Measurements from ENCODE around the gene DOHH. TPM values are rescaled to one million over a fixed set of nuclear protein-coding genes. Genes with fewer than 3 reads are reported as not detected.

DOHH gene
- total RNA-seq, 1 donor from 2014 or later, result 19.4 TPM

- intact Hi-C loops (cut with micrococcal nuclease), result no loop called here
Observed at GRCh38 chr19:3520166-3521103, 20.0 kb upstream of the DOHH start.

- intact Hi-C loops (cut with micrococcal nuclease), result no loop called here
Observed at GRCh38 chr19:3519126-3519525, 18.7 kb upstream of the DOHH start.

GRCh38 chr19:3518659-3519058 is 18.2 kb upstream of the DOHH start:
- intact Hi-C loops (cut with micrococcal nuclease), result no loop called here

- intact Hi-C loops (cut with micrococcal nuclease), result no loop called here
Observed at GRCh38 chr19:3518255-3518654, 17.8 kb upstream of the DOHH start.

- intact Hi-C loops (cut with micrococcal nuclease), result no loop called here
Observed at GRCh38 chr19:3517638-3518037, 17.2 kb upstream of the DOHH start.

- intact Hi-C loops (cut with micrococcal nuclease), result no loop called here
Observed at GRCh38 chr19:3516675-3517207, 16.3 kb upstream of the DOHH start.

- intact Hi-C loops (cut with micrococcal nuclease), result no loop called here
Observed at GRCh38 chr19:3515891-3516422, 15.5 kb upstream of the DOHH start.

GRCh38 chr19:3514930-3515329 is 14.5 kb upstream of the DOHH start:
- intact Hi-C loops (cut with micrococcal nuclease), result no loop called here

GRCh38 chr19:3513229-3514140 is 13.0 kb upstream of the DOHH start:
- intact Hi-C loops (cut with micrococcal nuclease), result no loop called here

- intact Hi-C loops (cut with micrococcal nuclease), result no loop called here
Observed at GRCh38 chr19:3512562-3513228, 12.2 kb upstream of the DOHH start.

GRCh38 chr19:3511506-3512251 is 11.2 kb upstream of the DOHH start:
- intact Hi-C loops (cut with micrococcal nuclease), result no loop called here

- intact Hi-C loops (cut with micrococcal nuclease), result no loop called here
Observed at GRCh38 chr19:3510727-3511126, 10.3 kb upstream of the DOHH start.

- intact Hi-C loops (cut with micrococcal nuclease), result loop anchor here (5.0 to 10.0 kb wide), 7 partner anchors 325 to 1285 kb away; partner anchors contain the start of genes CHAF1A, EEF2, FEM1A and NCLN
Observed at GRCh38 chr19:3509566-3509989, 9.1 kb upstream of the DOHH start.

GRCh38 chr19:3508771-3509535 is 8.5 kb upstream of the DOHH start:
- intact Hi-C loops (cut with micrococcal nuclease), result loop anchor here (5.0 to 10.0 kb wide), 7 partner anchors 324 to 1286 kb away; partner anchors contain the start of genes CHAF1A, EEF2, FEM1A and NCLN

- intact Hi-C loops (cut with micrococcal nuclease), result loop anchor here (5.0 to 10.0 kb wide), 7 partner anchors 323 to 1287 kb away; partner anchors contain the start of genes CHAF1A, EEF2, FEM1A and NCLN
Observed at GRCh38 chr19:3508121-3508661, 7.7 kb upstream of the DOHH start.

GRCh38 chr19:3507371-3508120 is 7.1 kb upstream of the DOHH start:
- intact Hi-C loops (cut with micrococcal nuclease), result loop anchor here (2.0 to 10.0 kb wide), 8 partner anchors 119 to 1287 kb away; partner anchors contain the start of genes CACTIN, CHAF1A, EEF2 and FEM1A

GRCh38 chr19:3506384-3507340 is 6.2 kb upstream of the DOHH start:
- intact Hi-C loops (cut with micrococcal nuclease), result loop anchor here (1.0 to 10.0 kb wide), 14 partner anchors 27 to 1288 kb away; partner anchors contain the start of genes CACTIN, CHAF1A, EEF2 and FEM1A

All from T-helper 1 cell treated with Interleukin-12 subunit alpha and Interleukin-12 subunit beta and Interleukin-4 antibody, amounts not matched to agents 30 ng/mL and 1 ng/mL, for 36 hours (primary cell).